Smooth muscle cell (in vitro differentiated cells): ENCODE data around the gene APIP. TPM values are rescaled to one million over a fixed set of nuclear protein-coding genes. Genes with fewer than 3 reads are reported as not detected.

ENCODE experiments used
- DNase-seq: peaks from one replicate; lab custom pipeline; 2025; ENCODE audit not compliant: unreplicated experiment; lab: John Stamatoyannopoulos, UW
- H2AFZ ChIP-seq: fragments of 200-600 bp; sonication (generic); 2 replicates; pipeline ENCODE4 v1.6.0; 2016; ENCODE audit warnings: antibody characterized with exemption, low read depth, mild to moderate bottlenecking
- H3F3A ChIP-seq: fragments of 200-600 bp; sonication (generic); 2 replicates; pipeline ENCODE4 v1.6.0; 2017; ENCODE audit warnings: antibody characterized with exemption, low read depth
- H3K27ac ChIP-seq: fragments of 200-600 bp; sonication (generic); 2 replicates; pipeline ENCODE4 v1.5.1; 2016; ENCODE audit warnings: low read depth, mild to moderate bottlenecking
- H3K27me3 ChIP-seq: fragments of 200-600 bp; sonication (generic); 2 replicates; pipeline ENCODE4 v1.6.1; 2016; ENCODE audit warnings: low read depth, mild to moderate bottlenecking
- H3K36me3 ChIP-seq: fragments of 200-600 bp; sonication (generic); 2 replicates; pipeline ENCODE4 v1.5.1; 2016; ENCODE audit warnings: low read depth
- H3K4me1 ChIP-seq: fragments of 200-600 bp; sonication (generic); 2 replicates; pipeline ENCODE4 v1.5.1; 2016; ENCODE audit warnings: low read depth
- H3K4me2 ChIP-seq: fragments of 200-600 bp; sonication (generic); 2 replicates; pipeline ENCODE4 v1.6.0; 2016; ENCODE audit warnings: mild to moderate bottlenecking
- H3K4me3 ChIP-seq: fragments of 200-600 bp; sonication (generic); 2 replicates; pipeline ENCODE4 v1.5.1; 2016; ENCODE audit warnings: mild to moderate bottlenecking
- H3K79me2 ChIP-seq: fragments of 200-600 bp; sonication (generic); 2 replicates; pipeline ENCODE4 v1.6.0; 2016; ENCODE audit warnings: low read depth, mild to moderate bottlenecking
- H3K9ac ChIP-seq: fragments of 200-600 bp; sonication (generic); 2 replicates; pipeline ENCODE4 v1.6.0; 2016; ENCODE audit warnings: low read depth
- H3K9me3 ChIP-seq: fragments of 200-600 bp; sonication (generic); replicated peaks from 2 replicates; pipeline ENCODE4 v1.5.1; 2016; ENCODE audit warnings: low read depth
- H4K20me1 ChIP-seq: fragments of 200-600 bp; sonication (generic); 2 replicates; pipeline ENCODE4 v1.6.0; 2016; ENCODE audit warnings: low read depth
- CTCF ChIP-seq: fragments of 200-600 bp; sonication (generic); IDR thresholded peaks from 2 replicates; pipeline ENCODE4 v1.5.1; 2017; ENCODE audit warnings: borderline replicate concordance, mild to moderate bottlenecking, antibody characterized with exemption; ENCODE audit not compliant: insufficient read depth, poor library complexity, severe bottlenecking
- WGBS: methylation state at CpG from one replicate; pipeline ENCODE4 v1.1.7; 2016; ENCODE audit warnings: low lambda C conversion rate; 5-methylcytosine and 5-hydroxymethylcytosine counted together
- polyA plus RNA-seq: library from polyadenylated mRNA; unstranded; fragments of >200 nt; fragmentation: Nextera tagmentation; extraction: Ambion mirVana; gene quantifications from 2 replicates; pipeline ENCODE4 v1.2.1, GENCODE V29; 2016
- total RNA-seq: library from RNA; depleted of rRNA; stranded (reverse); fragments of >200 nt; gene quantifications from 2 replicates; pipeline ENCODE4 v1.2.3, GENCODE V29; 2014

APIP gene
- total and polyA plus RNA-seq, 2 experiments from 2014 or later = 12.8 to 24.9 TPM

GRCh38 chr11:34886609-34887008 lies 29.6 kb downstream of the APIP start:
- no peak for DNase-seq
- Histone ChIP-seq H3K4me1 (no peaks in the 10 kb centered on the region), H3K79me2 (no peaks in the 10 kb centered on the region), H3K27me3 (no peaks in the 10 kb centered on the region), H4K20me1 (peaks cover 4% of the 10 kb centered on the region), H3F3A (no peaks in the 10 kb centered on the region), H3K27ac (no peak overlapping the region), H3K36me3 (peaks cover 5% of the 10 kb centered on the region), H3K9ac (no peak overlapping the region), H3K9me3 (no peaks in the 10 kb centered on the region), H3K4me3 (no peak overlapping the region), H2AFZ (no peak overlapping the region), H3K4me2 (no peak overlapping the region)
- 97% methylated on average over 2 of the region's 2 CpGs for WGBS
- TF ChIP-seq CTCF = no peak

- no peak for TF ChIP-seq CTCF
- Histone ChIP-seq H3K9ac (no peak overlapping the region), H2AFZ (no peak overlapping the region), H3K27ac (no peak overlapping the region), H3K4me3 (no peak overlapping the region), H3K79me2 (no peaks in the 10 kb centered on the region), H3K9me3 (no peaks in the 10 kb centered on the region), H3K27me3 (no peaks in the 10 kb centered on the region), H3F3A (no peaks in the 10 kb centered on the region), H4K20me1 (no peaks in the 10 kb centered on the region), H3K4me1 (no peaks in the 10 kb centered on the region), H3K36me3 (peaks cover 8% of the 10 kb centered on the region), H3K4me2 (no peak overlapping the region)
- DNase-seq = no peak
- WGBS = 80% methylated on average over 3 of the region's 3 CpGs
These were observed 34.3 kb downstream of the APIP start for GRCh38 chr11:34881900-34882299.

- H3K9ac ChIP-seq = no peak overlapping the region
- no peaks in the 10 kb centered on the region for H3K4me1 ChIP-seq
- TF ChIP-seq CTCF = no peak
- no peak overlapping the region for H2AFZ ChIP-seq
- no peak for DNase-seq
- H3K4me3 ChIP-seq = no peak overlapping the region
- H3K27me3 ChIP-seq = no peaks in the 10 kb centered on the region
- H4K20me1 ChIP-seq = no peaks in the 10 kb centered on the region
- H3K4me2 ChIP-seq = no peak overlapping the region
- H3F3A ChIP-seq = no peaks in the 10 kb centered on the region
- 97% methylated on average over 3 of the region's 3 CpGs for WGBS
- no peaks in the 10 kb centered on the region for H3K9me3 ChIP-seq
- H3K27ac ChIP-seq = no peak overlapping the region
- peaks cover 5% of the 10 kb centered on the region for H3K36me3 ChIP-seq
- H3K79me2 ChIP-seq = no peaks in the 10 kb centered on the region
These were observed 38.7 kb downstream of the APIP start for GRCh38 chr11:34877375-34877975.

- Histone ChIP-seq H3K9ac (no peak overlapping the region), H3K9me3 (no peaks in the 10 kb centered on the region), H2AFZ (no peak overlapping the region), H3K4me3 (no peak overlapping the region), H3K36me3 (no peaks in the 10 kb centered on the region), H3K27ac (no peak overlapping the region), H3K79me2 (no peaks in the 10 kb centered on the region), H3K4me1 (no peaks in the 10 kb centered on the region), H3F3A (no peaks in the 10 kb centered on the region), H3K27me3 (no peaks in the 10 kb centered on the region), H3K4me2 (no peak overlapping the region), H4K20me1 (no peaks in the 10 kb centered on the region)
- DNase-seq = no peak
- no peak for TF ChIP-seq CTCF
- WGBS = 96% methylated on average over 4 of the region's 4 CpGs
These were observed 42.0 kb downstream of the APIP start for GRCh38 chr11:34874202-34874601.
